Neuronal stem cell (in vitro differentiated cells): ENCODE results near the gene ATP6V1B1.
A peak's percentile ranks its signal among the peaks of the same experiment; 100 is the strongest.

ENCODE experiments used
- DNase-seq: peaks from one replicate; pipeline ENCODE4 v3.0.0-alpha.2; 2013; ENCODE audit warnings: low spot score
- H2AFZ ChIP-seq: one replicate; pipeline ENCODE4 v1.6.1; 2013; ENCODE audit warnings: mild to moderate bottlenecking, low read length, inconsistent platforms
- H2AK5ac ChIP-seq: 2 replicates; pipeline ENCODE4 v1.6.1; 2013; ENCODE audit warnings: low read depth, mild to moderate bottlenecking, inconsistent platforms, low read length, moderate library complexity, mixed read lengths
- H2BK120ac ChIP-seq: 2 replicates; pipeline ENCODE4 v1.6.1; 2013; ENCODE audit warnings: low read depth, mild to moderate bottlenecking, inconsistent platforms, low read length, moderate library complexity, mixed read lengths
- H2BK12ac ChIP-seq: one replicate; pipeline ENCODE4 v1.6.1; 2013; ENCODE audit warnings: low read length, inconsistent platforms
- H2BK15ac ChIP-seq: 2 replicates; pipeline ENCODE4 v1.6.1; 2013; ENCODE audit warnings: mild to moderate bottlenecking, low read length, inconsistent platforms, mixed read lengths
- H2BK5ac ChIP-seq: one replicate; pipeline ENCODE4 v1.6.1; 2013; ENCODE audit warnings: inconsistent platforms, mild to moderate bottlenecking, low read length, moderate library complexity
- H3K14ac ChIP-seq: one replicate; pipeline ENCODE4 v1.6.1; 2013; ENCODE audit warnings: low read length, inconsistent platforms
- H3K18ac ChIP-seq: 2 replicates; pipeline ENCODE4 v1.6.1; 2013; ENCODE audit warnings: low read length, inconsistent platforms
- H3K23ac ChIP-seq: 2 replicates; pipeline ENCODE4 v1.6.1; 2013; ENCODE audit warnings: low read depth, mild to moderate bottlenecking, mixed read lengths, low read length, inconsistent platforms; ENCODE audit not compliant: poor library complexity
- H3K27ac ChIP-seq: replicated peaks from 3 replicates; pipeline ENCODE4 v1.5.1; 2013; ENCODE audit warnings: low read length, inconsistent platforms
- H3K27me3 ChIP-seq, 3 experiments: 2 replicates each; pipeline ENCODE4 v1.6.1; 2013; ENCODE audit warnings: low read length in 3 of 3, mild to moderate bottlenecking in 2 of 3, inconsistent platforms in 1 of 3, low read depth in 1 of 3, mixed read lengths in 1 of 3, moderate library complexity in 1 of 3; ENCODE audit not compliant: control insufficient read depth in 3 of 3, insufficient read depth in 3 of 3
- H3K36me3 ChIP-seq, 2 donors: replicated peaks in 1 of 2; 2 replicates each; pipeline ENCODE4 v1.6.1; 2013; ENCODE audit warnings: low read length in 2 of 2; ENCODE audit not compliant: control insufficient read depth in 2 of 2, insufficient read depth in 2 of 2
- H3K4ac ChIP-seq: 2 replicates; pipeline ENCODE4 v1.6.1; 2013; ENCODE audit warnings: inconsistent platforms, mild to moderate bottlenecking, low read length, moderate library complexity
- H3K4me1 ChIP-seq, 2 donors: 1 replicate in 1 of 2; 2 replicates in 1 of 2; pipeline ENCODE4 v1.6.1; 2013; ENCODE audit warnings: low read length in 2 of 2, low read depth in 1 of 2; ENCODE audit not compliant: control insufficient read depth in 2 of 2, insufficient read depth in 1 of 2
- H3K4me2 ChIP-seq: one replicate; pipeline ENCODE4 v1.6.1; 2013; ENCODE audit warnings: mild to moderate bottlenecking, low read length, inconsistent platforms; ENCODE audit not compliant: insufficient read depth, poor library complexity, severe bottlenecking
- H3K4me3 ChIP-seq, 2 donors: 2 replicates each; pipeline ENCODE4 v1.5.1; 2013; ENCODE audit warnings: low read length in 2 of 2, mild to moderate bottlenecking in 2 of 2, inconsistent platforms in 1 of 2, moderate library complexity in 1 of 2
- H3K79me1 ChIP-seq: one replicate; pipeline ENCODE4 v1.6.1; 2013; ENCODE audit warnings: low read depth, mild to moderate bottlenecking, inconsistent platforms, low read length, moderate library complexity
- H3K9ac ChIP-seq: one replicate; pipeline ENCODE4 v1.6.1; 2013; ENCODE audit warnings: mild to moderate bottlenecking, low read depth, low read length, inconsistent platforms; ENCODE audit not compliant: poor library complexity
- H3K9me3 ChIP-seq, 2 donors: replicated peaks in 1 of 2; 2 replicates each; pipeline versions ENCODE3 to v1.6.1; 2013; ENCODE audit warnings: low read length in 2 of 2, mild to moderate bottlenecking in 2 of 2, inconsistent platforms in 1 of 2, low read depth in 1 of 2, mixed read lengths in 1 of 2, moderate library complexity in 1 of 2; ENCODE audit not compliant: control insufficient read depth in 2 of 2, insufficient read depth in 1 of 2
- H4K8ac ChIP-seq: one replicate; pipeline ENCODE4 v1.6.1; 2013; ENCODE audit warnings: low read depth, mild to moderate bottlenecking, inconsistent platforms, low read length, moderate library complexity
- H4K91ac ChIP-seq: one replicate; pipeline ENCODE4 v1.6.1; 2013; ENCODE audit warnings: low read length, low read depth, mild to moderate bottlenecking, inconsistent platforms; ENCODE audit not compliant: poor library complexity
- WGBS, 2 donors: extraction: QIAGEN DNeasy Blood & Tissue Kit; methylation state at CpG; one replicate each; pipeline ENCODE4 v1.1.7; 2013; ENCODE audit warnings: missing lambda C conversion rate in 2 of 2, mixed read lengths in 1 of 2; ENCODE audit not compliant: insufficient read length in 2 of 2, insufficient replicate concordance in 1 of 2; ENCODE audit errors: extremely low coverage in 2 of 2; 5-methylcytosine and 5-hydroxymethylcytosine counted together

Gene ATP6V1B1

DNA sequence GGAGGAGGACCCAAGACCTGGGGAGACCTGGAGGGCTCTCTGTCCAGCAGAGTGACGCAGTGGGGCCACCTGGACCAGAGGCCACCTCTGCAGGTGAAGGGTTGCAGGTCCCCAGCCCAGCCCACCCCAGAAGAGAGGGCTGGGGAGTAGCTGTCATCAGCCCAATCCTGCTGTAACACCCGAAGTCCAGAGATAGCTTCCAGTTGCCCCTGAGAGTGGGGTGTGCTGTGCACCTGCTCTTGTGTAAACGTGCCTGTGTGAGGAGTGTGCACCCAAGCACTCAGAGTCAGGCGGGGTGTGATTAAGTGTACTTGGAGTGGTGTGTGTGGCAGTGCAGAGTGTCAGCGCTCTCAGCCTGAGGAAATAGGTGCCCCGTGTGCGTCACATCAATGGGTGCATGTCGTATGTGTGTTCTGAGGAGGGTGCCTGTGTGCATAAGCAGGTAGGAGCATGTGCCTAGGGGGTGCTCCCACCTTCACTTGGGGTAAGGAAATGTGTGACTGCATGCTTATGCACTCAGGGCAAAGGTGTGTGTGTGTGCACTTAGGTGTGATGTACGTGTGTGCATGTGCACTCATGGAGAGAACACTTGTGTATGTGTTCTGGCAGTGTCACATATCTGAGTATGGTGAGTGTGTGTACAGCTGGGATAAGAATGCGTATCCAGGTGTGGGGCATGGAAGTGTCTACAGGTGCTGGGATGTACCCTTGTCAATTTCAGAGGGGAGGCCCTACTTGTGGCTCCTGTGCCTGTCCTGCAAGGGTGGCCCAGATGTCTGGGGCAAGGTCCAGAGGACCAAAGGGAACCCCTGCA, 672 bp downstream of the ATP6V1B1 start:
- Histone ChIP-seq H3K27me3 (no peaks in the 10 kb centered on the region), H3K14ac (no peak overlapping the region), H3K36me3 (peaks cover 0 to 7% of the 10 kb centered on the region in 2 donors), H2BK120ac (no peak overlapping the region), H3K27ac (no peak overlapping the region), H3K23ac (no peak overlapping the region), H3K18ac (peak overlapping the region; percentile 41), H3K4ac (no peak overlapping the region), H4K91ac (no peak overlapping the region), H3K9ac (no peak overlapping the region), H2AK5ac (peak overlapping the region; percentile 94), H2BK15ac (peak overlapping the region; percentile 40), H3K4me3 (peak overlapping the region in 1 of 2 donors; percentile 15), H3K4me1 (peaks cover 44 to 48% of the 10 kb centered on the region in 2 donors), H2AFZ (peak overlapping the region; percentile 3), H3K9me3 (no peaks in the 10 kb centered on the region), H4K8ac (no peak overlapping the region), H3K4me2 (no peak overlapping the region), H2BK12ac (peak overlapping the region; percentile 48), H2BK5ac (no peak overlapping the region), H3K79me1 (no peaks in the 10 kb centered on the region)
- no peak for DNase-seq
- WGBS, 2 donors: no CpG with 5 or more reads among the region's 10 CpGs

DNA sequence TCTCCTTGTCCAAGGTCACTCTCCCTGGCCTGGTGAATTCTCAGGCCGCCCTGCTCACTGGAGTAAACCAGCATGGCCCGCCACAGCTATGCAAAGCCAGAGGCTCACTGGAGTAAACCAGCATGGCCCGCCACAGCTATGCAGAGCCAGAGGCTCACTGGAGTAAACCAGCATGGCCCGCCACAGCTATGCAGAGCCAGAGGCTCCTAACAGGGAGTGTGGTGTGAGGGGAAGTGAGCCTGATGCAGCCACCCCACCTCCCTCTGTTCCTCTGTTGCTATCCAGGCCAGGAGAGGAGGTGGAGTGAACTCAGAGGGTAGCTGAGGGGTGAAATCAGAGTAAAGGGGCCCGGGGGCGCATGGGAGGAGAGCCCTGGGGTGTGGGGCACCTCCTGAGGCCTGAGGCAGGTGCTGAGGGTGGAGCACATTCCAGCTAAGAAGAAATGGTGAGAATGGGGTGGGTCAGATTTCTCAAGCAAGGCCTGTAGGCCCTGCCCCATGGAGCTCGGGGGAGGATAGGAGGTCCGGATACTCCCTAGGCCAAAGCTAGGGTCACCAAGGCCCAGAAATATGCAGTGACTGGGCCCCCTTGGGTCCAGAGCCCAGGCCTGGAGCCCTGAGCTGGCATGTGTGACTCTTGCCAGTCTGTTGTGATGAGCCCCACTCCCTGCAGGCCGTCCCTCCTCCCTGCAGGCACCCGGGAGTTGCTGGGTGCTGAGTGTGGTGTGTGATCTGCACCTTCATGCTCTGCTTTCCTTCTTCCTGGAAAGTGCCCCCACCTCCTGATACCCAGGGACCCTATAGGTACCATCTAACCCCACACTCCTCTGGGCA, 1.5 kb downstream of the ATP6V1B1 start:
- Histone ChIP-seq H3K4me3 (no peak overlapping the region), H2BK5ac (peak overlapping the region; percentile 77), H3K27me3 (peaks cover 0 to 2% (median 0%) of the 10 kb centered on the region in 3 experiments), H2BK12ac (peak overlapping the region; percentile 60), H2AK5ac (peak overlapping the region; percentile 94), H2BK15ac (peak overlapping the region; percentile 63), H3K4me1 (peaks cover 46 to 49% of the 10 kb centered on the region in 2 donors), H3K9ac (no peak overlapping the region), H3K18ac (peak overlapping the region; percentile 73), H3K14ac (peak overlapping the region; percentile 58), H3K4me2 (no peak overlapping the region), H4K8ac (no peak overlapping the region), H2BK120ac (peak overlapping the region; percentile 26), H3K36me3 (peaks cover 0 to 7% of the 10 kb centered on the region in 2 donors), H3K23ac (no peak overlapping the region), H3K79me1 (no peaks in the 10 kb centered on the region), H4K91ac (peak overlapping the region; percentile 34), H3K9me3 (no peaks in the 10 kb centered on the region), H3K27ac (no peak overlapping the region), H3K4ac (no peak overlapping the region), H2AFZ (peak overlapping the region; percentile 3)
- DNase-seq: no peak
- WGBS, 2 donors: no CpG with 5 or more reads among the region's 10 CpGs

DNA sequence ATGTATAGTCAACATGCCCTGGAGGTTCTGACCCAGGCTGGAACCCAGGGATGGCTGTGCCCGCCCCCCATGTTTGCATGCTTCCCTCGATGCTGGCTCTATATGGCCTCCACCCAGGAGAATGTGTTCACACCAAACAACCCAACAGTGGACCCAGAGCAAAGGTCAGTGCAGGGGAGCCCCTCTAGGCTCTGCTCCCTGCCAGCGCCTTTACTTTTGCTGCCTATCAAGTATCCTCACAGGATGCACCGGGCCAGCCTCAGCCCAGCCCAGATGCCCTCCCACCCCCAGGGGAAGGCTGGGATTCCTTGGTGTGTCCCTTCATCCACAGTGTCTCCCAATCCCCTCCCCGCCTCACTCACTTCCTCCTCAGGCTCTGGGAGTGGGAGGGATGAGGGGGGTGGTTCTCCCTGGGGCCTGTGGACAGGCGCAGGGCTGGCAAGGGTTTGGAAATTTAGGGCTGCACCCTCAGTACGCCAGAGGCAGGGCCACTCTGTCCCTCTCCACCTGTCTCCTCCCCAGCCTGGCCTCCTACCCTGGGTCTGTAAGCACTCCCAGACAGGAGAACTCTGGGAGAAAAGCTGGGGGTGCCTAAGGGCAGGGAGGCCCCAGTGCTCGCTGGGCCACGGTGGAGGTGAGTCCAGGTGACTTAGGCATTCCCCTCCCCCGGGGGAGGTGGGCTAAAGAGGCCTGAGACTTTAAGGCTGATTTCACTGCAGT, 2.3 kb downstream of the ATP6V1B1 start:
- no CpG with 5 or more reads among the region's 10 CpGs for WGBS, 2 donors
- H3K4ac ChIP-seq: peak overlapping the region; percentile 56
- peak overlapping the region; percentile 89 for H3K18ac ChIP-seq
- H2BK5ac ChIP-seq: peak overlapping the region; percentile 77
- no peaks in the 10 kb centered on the region for H3K9me3 ChIP-seq
- peak overlapping the region; percentile 38 for H2BK120ac ChIP-seq
- peaks cover 54 to 57% of the 10 kb centered on the region in 2 donors for H3K4me1 ChIP-seq
- no peak overlapping the region for H2AFZ ChIP-seq
- peaks cover 0 to 2% (median 0%) of the 10 kb centered on the region in 3 experiments for H3K27me3 ChIP-seq
- no peak overlapping the region for H3K27ac ChIP-seq
- peaks cover 0 to 4% of the 10 kb centered on the region in 2 donors for H3K36me3 ChIP-seq
- H2AK5ac ChIP-seq: peak overlapping the region; percentile 94
- H3K4me3 ChIP-seq: no peak overlapping the region
- DNase-seq: no peak
- no peak overlapping the region for H3K9ac ChIP-seq
- peak overlapping the region; percentile 63 for H2BK15ac ChIP-seq
- no peak overlapping the region for H3K23ac ChIP-seq
- peak overlapping the region; percentile 27 for H2BK12ac ChIP-seq
- no peaks in the 10 kb centered on the region for H3K79me1 ChIP-seq
- H3K4me2 ChIP-seq: no peak overlapping the region
- H4K8ac ChIP-seq: no peak overlapping the region
- H3K14ac ChIP-seq: no peak overlapping the region
- no peak overlapping the region for H4K91ac ChIP-seq
